ENCODE measurements around the gene CERK. TPM values are rescaled to one million over a fixed set of nuclear protein-coding genes. Genes with fewer than 3 reads are reported as not detected.
A peak's percentile ranks its signal among the peaks of the same experiment; 100 is the strongest.

Gene CERK
- total RNA-seq, 1 donor, result 28.2 TPM

- peak; percentile 10 for DNase-seq (ENCODE audit: insufficient read length, low spot score, missing footprints)
- Histone ChIP-seq H2AFZ (ENCODE audit: low read length) (no peak overlapping the region), H3K4me1 (ENCODE audit: insufficient read depth, low read length) (no peaks in the 10 kb centered on the region), H3K4me3 (ENCODE audit: insufficient read depth, low read length) (no peak overlapping the region), H3K79me2 (ENCODE audit: insufficient read depth, low read length) (peaks cover 85% of the 10 kb centered on the region), H3K4me2 (ENCODE audit: insufficient read depth, low read length) (no peak overlapping the region), H3K27me3 (ENCODE audit: insufficient read depth, low read length) (no peaks in the 10 kb centered on the region), H3K27ac (ENCODE audit: low read depth, low read length) (no peak overlapping the region), H3K36me3 (ENCODE audit: insufficient read depth, low read length) (peaks cover 11% of the 10 kb centered on the region), H4K20me1 (ENCODE audit: insufficient read depth, low read length) (peaks cover 41% of the 10 kb centered on the region), H3K9me3 (ENCODE audit: low read depth, low read length) (no peaks in the 10 kb centered on the region)
- TF ChIP-seq CTCF (IDR thresholded peaks at IDR 0.05; ENCODE audit: extremely low read depth, low read depth, low read length), result no peak
Observed at GRCh38 chr22:46727813-46728364, 10.2 kb downstream of the CERK start.

- H3K27ac ChIP-seq (ENCODE audit: low read depth, low read length), result no peak overlapping the region
- no peaks in the 10 kb centered on the region for H3K27me3 ChIP-seq (ENCODE audit: insufficient read depth, low read length)
Observed at GRCh38 chr22:46726986-46727317, 11.1 kb downstream of the CERK start.

GRCh38 chr22:46726066-46726985 lies 11.7 kb downstream of the CERK start:
- no peaks in the 10 kb centered on the region for H3K4me1 ChIP-seq (ENCODE audit: insufficient read depth, low read length)

More at GRCh38 chr22:46726986-46727317, 11.1 kb downstream of the CERK start:
- peaks cover 79% of the 10 kb centered on the region for H3K79me2 ChIP-seq (ENCODE audit: insufficient read depth, low read length)
- no peak for TF ChIP-seq CTCF (IDR thresholded peaks at IDR 0.05; ENCODE audit: extremely low read depth, low read depth, low read length)
- no peaks in the 10 kb centered on the region for H3K4me1 ChIP-seq (ENCODE audit: insufficient read depth, low read length)
- peak; percentile 42 for DNase-seq (ENCODE audit: insufficient read length, low spot score, missing footprints)
- no peak overlapping the region for H2AFZ ChIP-seq (ENCODE audit: low read length)
- H3K4me2 ChIP-seq (ENCODE audit: insufficient read depth, low read length), result no peak overlapping the region
- peaks cover 11% of the 10 kb centered on the region for H3K36me3 ChIP-seq (ENCODE audit: insufficient read depth, low read length)
- H3K9me3 ChIP-seq (ENCODE audit: low read depth, low read length), result no peaks in the 10 kb centered on the region
- no peak overlapping the region for H3K4me3 ChIP-seq (ENCODE audit: insufficient read depth, low read length)
- H4K20me1 ChIP-seq (ENCODE audit: insufficient read depth, low read length), result peaks cover 45% of the 10 kb centered on the region

More at GRCh38 chr22:46726066-46726985, 11.7 kb downstream of the CERK start:
- Histone ChIP-seq H3K36me3 (ENCODE audit: insufficient read depth, low read length) (peaks cover 9% of the 10 kb centered on the region), H3K4me3 (ENCODE audit: insufficient read depth, low read length) (no peak overlapping the region), H3K9me3 (ENCODE audit: low read depth, low read length) (no peaks in the 10 kb centered on the region), H4K20me1 (ENCODE audit: insufficient read depth, low read length) (peaks cover 44% of the 10 kb centered on the region), H3K27me3 (ENCODE audit: insufficient read depth, low read length) (no peaks in the 10 kb centered on the region), H3K27ac (ENCODE audit: low read depth, low read length) (no peak overlapping the region), H2AFZ (ENCODE audit: low read length) (no peak overlapping the region), H3K79me2 (ENCODE audit: insufficient read depth, low read length) (peaks cover 78% of the 10 kb centered on the region), H3K4me2 (ENCODE audit: insufficient read depth, low read length) (no peak overlapping the region)
- peak; percentile 66 for DNase-seq (ENCODE audit: insufficient read length, low spot score, missing footprints)
- TF ChIP-seq CTCF (IDR thresholded peaks at IDR 0.05; ENCODE audit: extremely low read depth, low read depth, low read length), result no peak
